ENCODE results near the gene ADAMTS18.

GRCh38 chr16:77409311-77409710 lies 25.5 kb downstream of the ADAMTS18 start:
- TF ChIP-seq CTCF (conservative IDR thresholded peaks at IDR 0.05; ENCODE audit: low read length) (no peak), EZH2phosphoT487 (IDR thresholded peaks at IDR 0.05; ENCODE audit: borderline replicate concordance, low read depth, low read length) (no peak)

Data from OCI-LY7 (cell line).